IgD-negative memory B cell (primary cell): ENCODE measurements around the gene REX1BD. TPM values are rescaled to one million over a fixed set of nuclear protein-coding genes. Genes with fewer than 3 reads are reported as not detected.

Source experiments
- H3K27ac Mint-ChIP-seq, 3 donors: one replicate each; pipeline ENCODE4 v1.8.0; 2020 to 2022; ENCODE audit warnings: mild to moderate bottlenecking in 3 of 3, mixed read lengths in 3 of 3, moderate library complexity in 1 of 3
- H3K27me3 Mint-ChIP-seq: one replicate; pipeline ENCODE4 v1.8.0; 2021; ENCODE audit warnings: mixed read lengths
- H3K36me3 Mint-ChIP-seq: one replicate; pipeline ENCODE4 v1.8.0; 2020; ENCODE audit warnings: mild to moderate bottlenecking, mixed read lengths
- H3K4me1 Mint-ChIP-seq, 3 donors: one replicate each; pipeline ENCODE4 v1.8.0; 2020 to 2022; ENCODE audit warnings: mixed read lengths in 3 of 3, mild to moderate bottlenecking in 1 of 3
- H3K4me3 Mint-ChIP-seq, 4 donors: one replicate each; pipeline ENCODE4 v1.8.0; 2020 to 2022; ENCODE audit warnings: mild to moderate bottlenecking in 4 of 4, mixed read lengths in 4 of 4, moderate library complexity in 3 of 4
- H3K9me3 Mint-ChIP-seq, 3 donors: one replicate each; pipeline ENCODE4 v1.8.0; 2020 to 2021; ENCODE audit warnings: mixed read lengths in 3 of 3, mild to moderate bottlenecking in 1 of 3
- polyA plus RNA-seq: library from polyadenylated mRNA; unstranded; fragments of 300-500 nt; fragmentation: Illumina TruSeq; gene quantifications from one replicate; pipeline ENCODE4 v1.2.3, GENCODE V29; 2021

REX1BD gene
- polyA plus RNA-seq, 1 donor from 2014 or later = 138 TPM

- Mint-ChIP-seq H3K27ac (peak overlapping the region in 2 of 3 donors; percentile 9 to 12), H3K36me3 (no peaks in the 10 kb centered on the region), H3K4me1 (peaks cover 12 to 17% (median 16%) of the 10 kb centered on the region in 3 donors), H3K4me3 (peak overlapping the region; percentile 55 to 94 (median 81)), H3K9me3 (peaks cover 0 to 4% (median 0%) of the 10 kb centered on the region in 3 donors), H3K27me3 (peaks cover 58% of the 10 kb centered on the region)
These were observed 22.9 kb downstream of the REX1BD start for GRCh38 chr19:18611327-18612050.

GRCh38 chr19:18612051-18612771, 23.6 kb downstream of the REX1BD start:
- Mint-ChIP-seq H3K9me3 (peaks cover 0 to 4% (median 0%) of the 10 kb centered on the region in 3 donors), H3K4me1 (peaks cover 12 to 17% (median 16%) of the 10 kb centered on the region in 3 donors), H3K36me3 (no peaks in the 10 kb centered on the region), H3K27ac (no peak overlapping the region), H3K4me3 (peak overlapping the region; percentile 55 to 94 (median 82)), H3K27me3 (peaks cover 59% of the 10 kb centered on the region)

- peaks cover 0 to 4% (median 0%) of the 10 kb centered on the region in 3 donors for H3K9me3 Mint-ChIP-seq
- H3K27me3 Mint-ChIP-seq = peaks cover 52% of the 10 kb centered on the region
- H3K4me3 Mint-ChIP-seq = peak within 1 kb of the TSS; percentile 55 to 94 (median 82)
- no peaks in the 10 kb centered on the region for H3K36me3 Mint-ChIP-seq
- H3K4me1 Mint-ChIP-seq = peaks cover 12 to 17% (median 16%) of the 10 kb centered on the region in 3 donors
- no peak within 1 kb of the TSS for H3K27ac Mint-ChIP-seq
These were observed 24.4 kb downstream of the REX1BD start, which contains the start of gene TMEM59L for GRCh38 chr19:18612772-18613588. Gene TMEM59L (plus strand): TSS chr19:18612870. CDS start chr19:18612959, 89 bp downstream.

DNA sequence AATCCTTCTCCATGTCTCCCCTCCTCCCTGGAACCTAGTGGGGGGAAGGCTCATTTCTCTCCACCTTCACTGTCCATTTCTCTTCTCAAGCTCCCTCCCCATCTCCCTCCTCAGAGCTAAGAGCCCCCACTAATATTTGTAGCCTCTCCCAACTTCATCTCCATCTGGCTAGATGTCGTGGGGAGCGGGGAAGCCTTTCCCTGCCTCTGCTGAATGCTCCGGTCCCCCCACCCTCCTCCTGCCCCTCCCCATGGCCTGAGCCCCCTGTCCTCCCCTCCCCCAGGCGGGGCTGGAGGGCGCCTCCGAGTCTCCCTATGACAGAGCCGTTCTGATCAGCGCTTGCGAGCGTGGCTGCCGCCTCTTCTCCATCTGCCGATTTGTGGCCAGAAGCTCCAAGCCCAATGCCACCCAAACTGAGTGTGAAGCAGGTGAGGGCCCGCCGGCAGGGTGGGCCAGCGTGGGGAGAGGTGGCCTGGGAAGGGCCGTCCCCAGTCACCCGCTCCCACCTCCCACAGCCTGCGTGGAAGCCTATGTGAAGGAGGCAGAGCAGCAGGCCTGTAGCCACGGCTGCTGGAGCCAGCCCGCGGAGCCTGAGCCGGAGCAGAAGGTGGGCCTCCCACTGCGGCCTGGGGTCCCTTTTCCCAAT, 25.1 kb downstream of the REX1BD start:
- Mint-ChIP-seq H3K9me3 (peaks cover 0 to 4% (median 0%) of the 10 kb centered on the region in 3 donors), H3K4me1 (peaks cover 10 to 16% (median 14%) of the 10 kb centered on the region in 3 donors), H3K4me3 (peak overlapping the region in 3 of 4 donors; percentile 51 to 88 (median 73)), H3K36me3 (no peaks in the 10 kb centered on the region), H3K27me3 (peaks cover 45% of the 10 kb centered on the region), H3K27ac (no peak overlapping the region)

DNA sequence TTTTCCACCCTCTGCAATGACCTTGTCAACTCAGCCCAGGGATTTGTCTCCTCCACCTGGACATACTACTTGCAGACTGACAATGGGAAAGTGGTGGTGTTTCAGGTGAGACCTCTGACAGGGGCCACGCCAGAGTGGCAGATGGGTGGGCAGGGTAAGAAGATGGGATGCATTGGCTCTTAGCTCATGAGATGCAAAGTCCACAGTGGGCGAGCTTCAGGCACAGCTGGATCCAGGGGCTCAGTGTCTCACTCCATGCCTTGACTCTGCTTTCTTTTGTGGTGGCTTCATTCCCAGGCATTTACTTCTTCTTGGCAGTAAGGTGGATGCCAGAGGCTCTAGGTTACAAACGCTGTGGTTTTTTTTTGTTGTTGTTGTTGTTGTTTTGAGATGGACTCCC, 27.4 kb downstream of the REX1BD start:
- Mint-ChIP-seq H3K27ac (no peak overlapping the region), H3K36me3 (no peaks in the 10 kb centered on the region), H3K4me1 (peaks cover 3 to 16% (median 7%) of the 10 kb centered on the region in 3 donors), H3K4me3 (no peak overlapping the region), H3K9me3 (peaks cover 0 to 2% (median 0%) of the 10 kb centered on the region in 3 donors), H3K27me3 (peaks cover 41% of the 10 kb centered on the region)

DNA sequence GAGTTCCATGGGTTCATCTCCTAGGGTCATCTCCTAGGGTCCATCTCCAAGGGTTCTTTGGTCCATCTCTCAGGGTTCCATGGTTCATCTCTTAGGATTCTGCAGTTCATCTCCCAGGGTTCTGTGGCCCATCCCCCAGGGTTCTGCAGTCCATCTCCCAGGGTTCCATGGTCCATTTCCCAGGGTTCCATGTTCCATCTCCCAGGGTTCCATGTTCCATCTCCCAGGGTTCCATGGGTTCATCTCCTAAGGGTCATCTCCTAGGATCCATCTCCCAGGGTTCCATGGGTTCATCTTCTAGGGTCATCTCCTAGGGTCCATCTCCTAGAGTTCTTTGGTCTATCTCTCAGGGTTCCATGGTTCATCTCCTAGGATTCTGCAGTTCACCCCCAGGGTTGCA, 29.0 kb downstream of the REX1BD start:
- Mint-ChIP-seq H3K4me1 (peaks cover 0 to 13% (median 2%) of the 10 kb centered on the region in 3 donors), H3K36me3 (peaks cover 2% of the 10 kb centered on the region), H3K27ac (no peak overlapping the region), H3K9me3 (no peaks in the 10 kb centered on the region), H3K27me3 (peaks cover 30% of the 10 kb centered on the region), H3K4me3 (no peak overlapping the region)

- H3K36me3 Mint-ChIP-seq = peaks cover 2% of the 10 kb centered on the region
- H3K9me3 Mint-ChIP-seq = no peaks in the 10 kb centered on the region
- H3K27me3 Mint-ChIP-seq = peaks cover 29% of the 10 kb centered on the region
- H3K4me3 Mint-ChIP-seq = no peak overlapping the region
- no peak overlapping the region for H3K27ac Mint-ChIP-seq
- H3K4me1 Mint-ChIP-seq = peaks cover 0 to 12% (median 2%) of the 10 kb centered on the region in 3 donors
These were observed 29.6 kb downstream of the REX1BD start for GRCh38 chr19:18618236-18618635.

GRCh38 chr19:18620311-18620710, 31.7 kb downstream of the REX1BD start:
- H3K4me1 Mint-ChIP-seq = peaks cover 0 to 3% (median 2%) of the 10 kb centered on the region in 3 donors
- H3K27me3 Mint-ChIP-seq = peaks cover 17% of the 10 kb centered on the region
- peak overlapping the region in 1 of 4 donors; percentile 57 for H3K4me3 Mint-ChIP-seq
- H3K27ac Mint-ChIP-seq = no peak overlapping the region
- H3K36me3 Mint-ChIP-seq = peaks cover 2% of the 10 kb centered on the region
- no peaks in the 10 kb centered on the region for H3K9me3 Mint-ChIP-seq

GRCh38 chr19:18620902-18621301, 32.3 kb downstream of the REX1BD start:
- H3K27ac Mint-ChIP-seq = no peak overlapping the region
- no peaks in the 10 kb centered on the region for H3K9me3 Mint-ChIP-seq
- H3K4me1 Mint-ChIP-seq = peaks cover 0 to 3% (median 2%) of the 10 kb centered on the region in 3 donors
- peaks cover 2% of the 10 kb centered on the region for H3K36me3 Mint-ChIP-seq
- no peak overlapping the region for H3K4me3 Mint-ChIP-seq
- peaks cover 12% of the 10 kb centered on the region for H3K27me3 Mint-ChIP-seq

DNA sequence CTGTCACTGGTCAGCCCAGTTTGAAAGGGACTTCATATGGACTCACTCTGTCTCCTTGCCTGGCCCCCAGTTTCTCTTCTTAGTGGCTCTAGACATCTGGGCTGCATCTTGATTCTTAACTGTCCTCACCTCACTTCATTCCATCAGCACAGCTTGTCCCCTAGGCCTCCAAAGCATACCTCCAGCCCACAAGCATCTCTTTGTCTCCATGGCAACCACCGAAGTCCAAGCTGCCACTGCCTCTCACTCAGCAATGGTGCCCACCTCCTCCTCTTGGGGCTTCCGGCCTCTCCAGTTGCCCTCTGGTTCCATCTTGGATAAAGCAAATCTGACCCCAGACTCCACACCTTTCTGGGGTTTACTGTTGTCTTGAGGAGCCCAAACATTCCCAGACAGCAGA, 38.3 kb downstream of the REX1BD start:
- Mint-ChIP-seq H3K27ac (no peak overlapping the region), H3K36me3 (peaks cover 2% of the 10 kb centered on the region), H3K9me3 (peaks cover 0 to 1% (median 0%) of the 10 kb centered on the region in 3 donors), H3K27me3 (peaks cover 4% of the 10 kb centered on the region), H3K4me1 (peaks cover 0 to 3% (median 2%) of the 10 kb centered on the region in 3 donors), H3K4me3 (no peak overlapping the region)

GRCh38 chr19:18629166-18630088, 40.8 kb downstream of the REX1BD start:
- Mint-ChIP-seq H3K27me3 (peaks cover 4% of the 10 kb centered on the region), H3K4me1 (no peaks in the 10 kb centered on the region), H3K36me3 (no peaks in the 10 kb centered on the region), H3K4me3 (no peak overlapping the region), H3K27ac (no peak overlapping the region), H3K9me3 (peaks cover 0 to 1% (median 0%) of the 10 kb centered on the region in 3 donors)

- peak overlapping the region in 1 of 4 donors; percentile 38 for H3K4me3 Mint-ChIP-seq
- peaks cover 4% of the 10 kb centered on the region for H3K27me3 Mint-ChIP-seq
- peak overlapping the region in 1 of 3 donors; percentile 21 for H3K27ac Mint-ChIP-seq
- peaks cover 0 to 13% (median 10%) of the 10 kb centered on the region in 3 donors for H3K4me1 Mint-ChIP-seq
- H3K9me3 Mint-ChIP-seq = peaks cover 0 to 1% (median 0%) of the 10 kb centered on the region in 3 donors
- H3K36me3 Mint-ChIP-seq = no peaks in the 10 kb centered on the region
These were observed 44.7 kb downstream of the REX1BD start for GRCh38 chr19:18633321-18633720.

DNA sequence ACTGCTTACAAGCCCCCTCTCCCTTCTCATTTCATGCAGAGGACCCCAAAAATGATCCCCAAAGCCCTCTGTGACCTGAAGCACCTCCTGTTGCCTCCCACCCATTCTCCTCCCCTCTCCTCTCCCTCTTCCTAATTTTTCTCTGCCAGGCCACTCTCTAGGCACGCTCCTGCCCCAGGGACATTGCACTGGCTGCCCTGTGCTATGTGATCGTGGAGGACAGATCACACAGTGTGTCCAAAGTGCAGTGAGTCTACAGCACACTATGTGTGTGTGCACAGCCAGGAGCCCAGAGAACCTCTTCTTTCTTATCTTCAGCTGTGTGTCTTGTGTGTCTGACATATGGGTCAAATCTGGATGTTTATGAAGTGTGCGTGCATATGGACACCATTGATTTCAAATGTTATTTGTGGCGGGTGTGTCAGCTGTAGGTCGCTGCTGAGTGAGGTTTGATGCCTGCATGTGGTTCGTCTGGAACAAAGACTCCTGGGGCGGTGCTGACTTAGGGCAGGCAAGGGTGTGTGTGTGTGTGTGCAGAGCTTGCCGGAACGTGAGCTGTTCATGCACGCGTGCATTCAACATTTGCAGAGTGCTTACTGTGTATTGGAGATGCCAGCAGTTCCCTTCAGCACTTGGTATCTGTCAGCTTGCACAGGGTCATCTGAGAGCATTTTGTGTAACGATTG, 46.2 kb downstream of the REX1BD start:
- peak overlapping the region in 3 of 4 donors; percentile 29 to 67 (median 44) for H3K4me3 Mint-ChIP-seq
- H3K9me3 Mint-ChIP-seq = no peaks in the 10 kb centered on the region
- H3K4me1 Mint-ChIP-seq = peaks cover 0 to 17% (median 10%) of the 10 kb centered on the region in 3 donors
- no peak overlapping the region for H3K27ac Mint-ChIP-seq
- H3K36me3 Mint-ChIP-seq = no peaks in the 10 kb centered on the region
- H3K27me3 Mint-ChIP-seq = peaks cover under 1% of the 10 kb centered on the region
